Lung (tissue), 16 donors: Measurements from ENCODE around the gene GCSAM. TPM values are rescaled to one million over a fixed set of nuclear protein-coding genes. Genes with fewer than 3 reads are reported as not detected.

Experiments used
- ATAC-seq: fragments of 200-7000 bp; cut with Tn5 transposase; one replicate; pipeline ENCODE4 v1.9.1; 2020; ENCODE audit warnings: moderate number of reproducible peaks; ENCODE audit not compliant: insufficient read depth, low FRiP score
- DNase-seq, 3 donors: peaks; one replicate each; pipeline ENCODE4 v3.0.0-alpha.2; 2013 to 2017
- H3K27ac ChIP-seq, 2 donors: one replicate each; pipeline ENCODE4 v1.5.1; 2013; ENCODE audit warnings: mild to moderate bottlenecking in 2 of 2, moderate library complexity in 2 of 2, control low read depth in 1 of 2, inconsistent platforms in 1 of 2, low read depth in 1 of 2, low read length in 1 of 2
- H3K27me3 ChIP-seq, 3 donors: one replicate each; pipeline ENCODE4 v1.5.1; 2013; ENCODE audit warnings: low read length in 2 of 3; ENCODE audit not compliant: control insufficient read depth in 3 of 3, insufficient read depth in 3 of 3
- H3K36me3 ChIP-seq, 4 donors: one replicate each; pipeline ENCODE4 v1.5.1; 2013; ENCODE audit warnings: low read length in 4 of 4, mild to moderate bottlenecking in 1 of 4, moderate library complexity in 1 of 4; ENCODE audit not compliant: control insufficient read depth in 4 of 4, insufficient read depth in 4 of 4
- H3K4me1 ChIP-seq, 5 donors: one replicate each; pipeline ENCODE4 v1.5.1; 2013; ENCODE audit warnings: low read length in 5 of 5, mild to moderate bottlenecking in 2 of 5, moderate library complexity in 1 of 5; ENCODE audit not compliant: control insufficient read depth in 5 of 5, insufficient read depth in 5 of 5
- H3K4me3 ChIP-seq: one replicate; pipeline ENCODE4 v1.5.1; 2013; ENCODE audit warnings: mild to moderate bottlenecking, control low read depth, moderate library complexity
- H3K9ac ChIP-seq, 2 donors: one replicate each; pipeline ENCODE4 v1.5.1; 2013; ENCODE audit warnings: low read length in 2 of 2, control low read depth in 1 of 2; ENCODE audit not compliant: insufficient read depth in 1 of 2
- H3K9me3 ChIP-seq, 4 donors: one replicate each; pipeline ENCODE4 v1.5.1; 2013; ENCODE audit warnings: low read length in 3 of 4, mild to moderate bottlenecking in 1 of 4, moderate library complexity in 1 of 4; ENCODE audit not compliant: control insufficient read depth in 4 of 4, insufficient read depth in 3 of 4
- CTCF ChIP-seq: IDR thresholded peaks from 2 replicates; pipeline ENCODE4 v1.5.1; 2012; ENCODE audit warnings: mild to moderate bottlenecking; ENCODE audit errors: control extremely low read depth, extremely low read depth
- WGBS, 2 donors: extraction: QIAGEN DNeasy Blood & Tissue Kit; methylation state at CpG; one replicate each; pipeline ENCODE4 v1.1.7; 2013; 5-methylcytosine and 5-hydroxymethylcytosine counted together
- long read RNA-seq, 5 donors: transcript quantifications; one replicate each; lab custom pipeline, GENCODE V29; 2026
- polyA plus RNA-seq, 2 donors: library from polyadenylated mRNA; stranded (reverse); fragments of 200-250 nt; gene quantifications; one replicate each; pipeline ENCODE4 v1.2.1, GENCODE V29; 2013
- total RNA-seq, 2 donors: library from RNA; depleted of rRNA in 1 of 2; stranded (reverse); fragments of >200 nt in 1 of 2; gene quantifications; one replicate each; pipeline ENCODE4 v1.2.1, GENCODE V29; 2014 to 2021
- donor health status: control.
- donor health status: control.
- donor health status: Bipolar disorder and iron deficiency.
- donor health status: healthy.
- donor health status: DM: yes; HTN: yes; CAD: no.

GCSAM gene
- total RNA-seq (under 1 TPM; 0.40 to 0.97 TPM), polyA plus RNA-seq (under 1 TPM; 0.14 to 0.55 TPM)
- long read RNA-seq, donor 1: 0 reads
- long read RNA-seq, donor 2: 0 reads
- long read RNA-seq, donor 3: 0 reads
- long read RNA-seq, donor 4: 0 reads
- long read RNA-seq, donor 5: 0 reads

- H3K4me1 ChIP-seq: peaks cover 0 to 3% (median 0%) of the 10 kb centered on the region in 5 donors
- no peak within 1 kb of the TSS for H3K27ac ChIP-seq
- H3K4me3 ChIP-seq: no peak within 1 kb of the TSS
- ATAC-seq: peak; percentile 39
- no peak for TF ChIP-seq CTCF
- no peaks in the 10 kb centered on the region for H3K9me3 ChIP-seq
- H3K9ac ChIP-seq: no peak within 1 kb of the TSS
- 24 to 56% methylated on average over 5 of the region's 5 CpGs for WGBS, 2 donors
- no peak for DNase-seq
- H3K36me3 ChIP-seq: no peaks in the 10 kb centered on the region
- no peaks in the 10 kb centered on the region for H3K27me3 ChIP-seq
Observed at GRCh38 chr3:112132975-112133448, at the start of gene GCSAM. GCSAM (minus strand) TSS chr3:112133248; CDS start chr3:112133120, 128 bp downstream.

DNA sequence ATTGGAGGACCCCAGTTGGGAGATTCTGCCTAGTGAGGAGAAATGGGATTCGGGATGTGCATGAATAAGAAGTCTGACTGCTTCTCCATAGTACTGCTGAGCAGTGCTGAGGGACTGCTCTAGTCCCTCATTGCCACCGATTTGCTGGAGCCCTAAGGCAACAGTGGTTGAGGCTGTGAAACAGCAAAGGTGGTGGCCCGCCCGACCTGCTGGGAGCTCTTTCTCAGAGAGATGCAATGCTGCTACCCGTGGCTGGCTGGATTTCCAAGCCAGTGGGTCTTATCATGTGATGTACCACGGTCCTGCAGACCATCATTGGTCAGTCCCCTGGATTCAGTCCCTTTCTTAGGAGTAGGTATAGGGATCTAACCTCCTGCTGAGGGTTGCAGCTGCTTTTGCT, 42.6 kb upstream of the GCSAM start:
- Histone ChIP-seq H3K4me1 (no peaks in the 10 kb centered on the region), H3K27me3 (peaks cover 0 to 2% (median 0%) of the 10 kb centered on the region in 3 donors), H3K4me3 (no peak overlapping the region), H3K9ac (no peak overlapping the region), H3K9me3 (no peaks in the 10 kb centered on the region), H3K27ac (no peak overlapping the region), H3K36me3 (no peaks in the 10 kb centered on the region)
- WGBS, 2 donors: 82 to 96% methylated on average over 6 of the region's 6 CpGs
- TF ChIP-seq CTCF: no peak
- DNase-seq (no peak), ATAC-seq (no peak)

DNA sequence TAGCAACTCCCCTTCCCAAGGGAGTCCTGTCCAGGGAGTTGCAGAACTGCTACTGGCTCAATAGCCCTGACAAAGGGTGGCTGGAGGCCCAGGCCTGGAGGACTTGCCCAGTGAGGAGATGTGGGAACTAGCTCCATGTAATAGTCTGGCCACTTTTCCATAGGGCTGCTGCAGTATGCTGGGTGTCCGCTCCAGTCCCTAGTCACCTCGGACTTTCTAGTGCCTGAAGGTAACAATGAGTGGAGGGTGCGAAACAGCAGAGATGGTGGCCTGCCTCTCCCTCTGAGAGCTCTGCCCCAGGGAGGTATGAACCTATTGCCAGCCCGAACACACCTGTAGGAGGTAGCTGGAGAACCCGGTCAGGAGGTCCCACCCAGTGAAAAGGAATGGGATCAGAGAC, 42.0 kb upstream of the GCSAM start:
- no peak for TF ChIP-seq CTCF
- Histone ChIP-seq H3K9ac (no peak overlapping the region), H3K27ac (no peak overlapping the region), H3K4me3 (no peak overlapping the region), H3K27me3 (peaks cover 0 to 2% (median 0%) of the 10 kb centered on the region in 3 donors), H3K36me3 (no peaks in the 10 kb centered on the region), H3K4me1 (no peaks in the 10 kb centered on the region), H3K9me3 (no peaks in the 10 kb centered on the region)
- no peak for ATAC-seq
- WGBS, 2 donors: 93 to 94% methylated on average over 5 of the region's 5 CpGs
- DNase-seq: no peak

GRCh38 chr3:112171144-112171543, 38.1 kb upstream of the GCSAM start:
- WGBS, 2 donors: 94 to 95% methylated on average over 3 of the region's 3 CpGs
- no peaks in the 10 kb centered on the region for H3K36me3 ChIP-seq
- no peak for TF ChIP-seq CTCF
- DNase-seq (no peak), ATAC-seq (no peak)
- H3K27ac ChIP-seq: no peak overlapping the region
- H3K9me3 ChIP-seq: no peaks in the 10 kb centered on the region
- no peak overlapping the region for H3K9ac ChIP-seq
- no peak overlapping the region for H3K4me3 ChIP-seq
- H3K4me1 ChIP-seq: no peaks in the 10 kb centered on the region
- no peaks in the 10 kb centered on the region for H3K27me3 ChIP-seq
